Astrocyte (in vitro differentiated cells and primary cell): ENCODE measurements around the gene ARFIP1. TPM values are rescaled to one million over a fixed set of nuclear protein-coding genes. Genes with fewer than 3 reads are reported as not detected.

ENCODE experiments used
- DNase-seq: peaks from one replicate; pipeline ENCODE4 v3.0.0-alpha.2; 2010; ENCODE audit warnings: low read depth
- FAIRE-seq: peaks from 2 replicates; lab custom pipeline; 2011; peaks lifted over from hg19 to GRCh38; lab: Jason Lieb, UNC
- H2AFZ ChIP-seq: 2 replicates; pipeline ENCODE4 v1.6.0; 2012; ENCODE audit warnings: low read depth, low read length, inconsistent platforms
- H3K27ac ChIP-seq: 2 replicates; pipeline ENCODE4 v1.5.1; 2011; ENCODE audit warnings: low read depth, low read length, inconsistent platforms
- H3K27me3 ChIP-seq: 2 replicates; pipeline ENCODE4 v1.6.0; 2011; ENCODE audit warnings: low read length, inconsistent platforms; ENCODE audit not compliant: insufficient read depth
- H3K36me3 ChIP-seq: 2 replicates; pipeline ENCODE4 v1.5.1; 2011; ENCODE audit warnings: low read length, inconsistent platforms; ENCODE audit not compliant: insufficient read depth
- H3K4me1 ChIP-seq: 2 replicates; pipeline ENCODE4 v1.5.1; 2011; ENCODE audit warnings: low read length, inconsistent platforms; ENCODE audit not compliant: insufficient read depth
- H3K4me2 ChIP-seq: 2 replicates; pipeline ENCODE4 v1.6.0; 2012; ENCODE audit warnings: low read length, inconsistent platforms
- H3K4me3 ChIP-seq: 2 replicates; pipeline ENCODE4 v1.5.1; 2011; ENCODE audit warnings: low read depth, mild to moderate bottlenecking, low read length, inconsistent platforms; ENCODE audit not compliant: insufficient read depth
- H3K79me2 ChIP-seq: 2 replicates; pipeline ENCODE4 v1.6.0; 2012; ENCODE audit warnings: mild to moderate bottlenecking, low read length, inconsistent platforms; ENCODE audit not compliant: insufficient read depth
- H3K9ac ChIP-seq: 2 replicates; pipeline ENCODE4 v1.6.0; 2012; ENCODE audit warnings: mild to moderate bottlenecking, low read length, inconsistent platforms
- H3K9me3 ChIP-seq: 2 replicates; pipeline ENCODE4 v1.5.1; 2012; ENCODE audit warnings: low read depth, mild to moderate bottlenecking, low read length, inconsistent platforms; ENCODE audit not compliant: insufficient read depth
- H4K20me1 ChIP-seq: 2 replicates; pipeline ENCODE4 v1.6.0; 2012; ENCODE audit warnings: low read length, inconsistent platforms; ENCODE audit not compliant: insufficient read depth
- H3K27ac Mint-ChIP-seq: one replicate; pipeline ENCODE4 v1.8.0; 2021; ENCODE audit warnings: mild to moderate bottlenecking, mixed read lengths; ENCODE audit not compliant: unreplicated experiment
- H3K27me3 Mint-ChIP-seq: one replicate; pipeline ENCODE4 v1.8.0; 2021; ENCODE audit warnings: low read depth, mixed read lengths; ENCODE audit not compliant: unreplicated experiment
- H3K36me3 Mint-ChIP-seq: one replicate; pipeline ENCODE4 v1.8.0; 2021; ENCODE audit warnings: low read depth, mixed read lengths; ENCODE audit not compliant: unreplicated experiment
- H3K4me1 Mint-ChIP-seq: one replicate; pipeline ENCODE4 v1.8.0; 2021; ENCODE audit warnings: low read depth, mixed read lengths; ENCODE audit not compliant: unreplicated experiment
- H3K4me3 Mint-ChIP-seq: one replicate; pipeline ENCODE4 v1.8.0; 2021; ENCODE audit warnings: mild to moderate bottlenecking, moderate library complexity, mixed read lengths; ENCODE audit not compliant: unreplicated experiment
- H3K9me3 Mint-ChIP-seq: one replicate; pipeline ENCODE4 v1.8.0; 2021; ENCODE audit warnings: mild to moderate bottlenecking, mixed read lengths; ENCODE audit not compliant: unreplicated experiment
- CTCF ChIP-seq: IDR thresholded peaks from 2 replicates; pipeline ENCODE4 v1.5.1; 2011; ENCODE audit warnings: low read depth, mild to moderate bottlenecking, inconsistent platforms, low read length, moderate library complexity; ENCODE audit not compliant: insufficient read depth
- EZH2 ChIP-seq: IDR thresholded peaks from 2 replicates; pipeline ENCODE4 v1.6.1; 2012; ENCODE audit warnings: mild to moderate bottlenecking, low read length, inconsistent platforms; ENCODE audit not compliant: insufficient read depth
- total RNA-seq: library from RNA; stranded (reverse); gene quantifications from 2 replicates; pipeline ENCODE4 v1.2.1, GENCODE V29; 2021

Gene ARFIP1
- total RNA-seq, 1 donor from 2014 or later, result 30.7 TPM

DNA sequence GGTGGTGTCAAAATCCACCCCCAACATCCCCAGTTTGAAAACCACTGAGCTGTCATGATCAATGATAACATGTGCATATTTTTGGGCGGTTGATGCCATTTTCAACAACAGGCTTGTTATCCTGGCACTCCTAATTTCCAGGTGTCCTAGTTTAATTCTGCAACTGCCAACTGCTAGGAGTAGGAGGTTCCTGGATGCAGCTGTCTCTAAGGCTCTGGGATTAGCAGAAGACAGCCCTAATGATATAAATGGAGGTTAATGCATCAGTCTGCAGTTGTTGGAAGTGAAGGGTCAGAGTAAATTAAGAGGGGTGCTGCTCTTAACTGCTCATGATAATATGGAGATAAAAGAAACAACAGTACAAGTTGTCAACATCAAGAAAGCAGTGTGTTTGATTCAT lies 23.8 kb downstream of the ARFIP1 start:
- H3K4me3 ChIP-seq, result no peak overlapping the region
- H3K36me3 ChIP-seq, result no peaks in the 10 kb centered on the region
- H3K9me3 ChIP-seq, result no peaks in the 10 kb centered on the region
- no peaks in the 10 kb centered on the region for H3K27me3 ChIP-seq
- no peak overlapping the region for H2AFZ ChIP-seq
- no peaks in the 10 kb centered on the region for H3K27me3 Mint-ChIP-seq
- no peak for FAIRE-seq
- H4K20me1 ChIP-seq, result peaks cover 80% of the 10 kb centered on the region
- H3K27ac ChIP-seq, result no peak overlapping the region
- peaks cover 14% of the 10 kb centered on the region for H3K4me1 Mint-ChIP-seq
- H3K9ac ChIP-seq, result no peak overlapping the region
- no peak for DNase-seq
- no peaks in the 10 kb centered on the region for H3K4me1 ChIP-seq
- H3K27ac Mint-ChIP-seq, result no peak overlapping the region
- H3K4me2 ChIP-seq, result no peak overlapping the region
- H3K79me2 ChIP-seq, result peaks cover 70% of the 10 kb centered on the region
- TF ChIP-seq EZH2 (no peak), CTCF (no peak)
- H3K4me3 Mint-ChIP-seq, result no peak overlapping the region
- no peaks in the 10 kb centered on the region for H3K9me3 Mint-ChIP-seq
- peaks cover 3% of the 10 kb centered on the region for H3K36me3 Mint-ChIP-seq

GRCh38 chr4:152805071-152805650 lies 25.4 kb downstream of the ARFIP1 start:
- H2AFZ ChIP-seq, result no peak overlapping the region
- Mint-ChIP-seq H3K27me3 (no peaks in the 10 kb centered on the region), H3K4me3 (no peak overlapping the region), H3K9me3 (no peaks in the 10 kb centered on the region), H3K36me3 (peaks cover 4% of the 10 kb centered on the region), H3K27ac (no peak overlapping the region), H3K4me1 (peaks cover 14% of the 10 kb centered on the region)
- no peaks in the 10 kb centered on the region for H3K9me3 ChIP-seq
- H3K4me1 ChIP-seq, result no peaks in the 10 kb centered on the region
- H3K27ac ChIP-seq, result no peak overlapping the region
- FAIRE-seq, result no peak
- no peak for DNase-seq
- H3K79me2 ChIP-seq, result peaks cover 72% of the 10 kb centered on the region
- H4K20me1 ChIP-seq, result peaks cover 74% of the 10 kb centered on the region
- H3K4me2 ChIP-seq, result no peak overlapping the region
- no peak overlapping the region for H3K9ac ChIP-seq
- H3K36me3 ChIP-seq, result no peaks in the 10 kb centered on the region
- TF ChIP-seq EZH2 (no peak), CTCF (no peak)
- H3K27me3 ChIP-seq, result no peaks in the 10 kb centered on the region
- no peak overlapping the region for H3K4me3 ChIP-seq

DNA sequence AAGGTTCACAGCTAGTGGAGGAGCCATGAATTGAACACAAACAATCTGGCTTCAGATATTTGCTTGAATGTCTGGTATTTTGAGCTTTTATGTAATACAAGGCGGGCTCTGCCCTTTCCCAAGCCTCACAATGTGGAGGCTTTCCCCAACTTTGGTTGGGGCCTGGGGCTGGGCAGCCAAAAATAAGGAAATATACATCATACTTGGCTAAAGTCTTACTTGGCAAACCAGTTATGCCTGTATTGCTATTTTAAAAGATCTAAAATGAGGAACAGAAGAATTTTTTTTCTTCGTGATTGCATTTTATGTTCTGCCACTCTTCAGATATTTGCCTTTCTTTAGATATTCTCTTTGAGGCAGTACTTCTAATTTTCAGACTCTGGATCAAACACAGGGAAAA lies 26.1 kb downstream of the ARFIP1 start:
- Histone ChIP-seq H4K20me1 (peaks cover 73% of the 10 kb centered on the region), H3K27ac (no peak overlapping the region), H3K9me3 (no peaks in the 10 kb centered on the region), H3K9ac (no peak overlapping the region), H3K27me3 (no peaks in the 10 kb centered on the region), H2AFZ (no peak overlapping the region), H3K4me3 (no peak overlapping the region), H3K4me2 (no peak overlapping the region), H3K36me3 (no peaks in the 10 kb centered on the region), H3K4me1 (no peaks in the 10 kb centered on the region), H3K79me2 (peaks cover 72% of the 10 kb centered on the region)
- H3K4me3 Mint-ChIP-seq, result no peak overlapping the region
- no peak for DNase-seq
- no peaks in the 10 kb centered on the region for H3K9me3 Mint-ChIP-seq
- no peak overlapping the region for H3K27ac Mint-ChIP-seq
- TF ChIP-seq EZH2 (no peak), CTCF (no peak)
- H3K4me1 Mint-ChIP-seq, result peaks cover 13% of the 10 kb centered on the region
- FAIRE-seq, result no peak
- no peaks in the 10 kb centered on the region for H3K27me3 Mint-ChIP-seq
- H3K36me3 Mint-ChIP-seq, result peaks cover 5% of the 10 kb centered on the region
